H9 (cell line): ENCODE results near the gene BCAS1. TPM values are rescaled to one million over a fixed set of nuclear protein-coding genes. Genes with fewer than 3 reads are reported as not detected.

Experiments
- DNase-seq: peaks from one replicate; pipeline ENCODE4 v3.0.0-alpha.2; 2017
- H2AFZ ChIP-seq: one replicate; pipeline ENCODE4 v1.6.1; 2013; ENCODE audit warnings: mild to moderate bottlenecking, low read length, control low read depth, moderate library complexity
- H2AK5ac ChIP-seq: 2 replicates; pipeline ENCODE4 v1.6.1; 2013; ENCODE audit warnings: low read length, control low read depth, mixed read lengths; ENCODE audit not compliant: insufficient read length
- H2BK120ac ChIP-seq: one replicate; pipeline ENCODE4 v1.6.1; 2013; ENCODE audit warnings: low read depth, mild to moderate bottlenecking, low read length, control low read depth, inconsistent platforms; ENCODE audit not compliant: poor library complexity, severe bottlenecking
- H2BK12ac ChIP-seq: 2 replicates; pipeline ENCODE4 v1.6.1; 2013; ENCODE audit warnings: low read length, control low read depth, mixed read lengths, low read depth; ENCODE audit not compliant: insufficient read length
- H2BK15ac ChIP-seq: 2 replicates; pipeline ENCODE4 v1.6.1; 2013; ENCODE audit warnings: low read depth, low read length, control low read depth
- H2BK20ac ChIP-seq: one replicate; pipeline ENCODE4 v1.6.1; 2013; ENCODE audit warnings: low read depth, mild to moderate bottlenecking, low read length, control low read depth, inconsistent platforms; ENCODE audit not compliant: poor library complexity, severe bottlenecking
- H2BK5ac ChIP-seq: 2 replicates; pipeline ENCODE4 v1.6.1; 2013; ENCODE audit warnings: low read length, control low read depth, mixed read lengths; ENCODE audit not compliant: insufficient read length
- H3K14ac ChIP-seq: 2 replicates; pipeline ENCODE4 v1.6.1; 2013; ENCODE audit warnings: low read length, control low read depth; ENCODE audit not compliant: insufficient read depth
- H3K18ac ChIP-seq: 2 replicates; pipeline ENCODE4 v1.6.1; 2013; ENCODE audit warnings: low read depth, mild to moderate bottlenecking, mixed read lengths, low read length, control low read depth; ENCODE audit not compliant: insufficient read length
- H3K23ac ChIP-seq: 2 replicates; pipeline ENCODE4 v1.6.1; 2013; ENCODE audit warnings: low read length, control low read depth, mixed read lengths, low read depth; ENCODE audit not compliant: insufficient read length
- H3K23me2 ChIP-seq: 2 replicates; pipeline ENCODE4 v1.6.1; 2013; ENCODE audit warnings: low read depth, mild to moderate bottlenecking, mixed read lengths, low read length, control low read depth; ENCODE audit not compliant: insufficient read length, poor library complexity, severe bottlenecking
- H3K27ac ChIP-seq: 2 replicates; pipeline ENCODE4 v1.5.1; 2013; ENCODE audit warnings: low read length, control low read depth, mixed read lengths, low read depth; ENCODE audit not compliant: insufficient read length
- H3K27me3 ChIP-seq: 2 replicates; pipeline ENCODE4 v1.6.1; 2013; ENCODE audit warnings: low read length, control low read depth, inconsistent platforms; ENCODE audit not compliant: insufficient read depth
- H3K4ac ChIP-seq: 2 replicates; pipeline ENCODE4 v1.6.1; 2013; ENCODE audit warnings: low read depth, mild to moderate bottlenecking, control low read depth, inconsistent platforms, low read length, moderate library complexity
- H3K4me1 ChIP-seq: 2 replicates; pipeline ENCODE4 v1.6.1; 2013; ENCODE audit warnings: low read length, control low read depth, inconsistent platforms; ENCODE audit not compliant: insufficient read depth
- H3K4me2 ChIP-seq: 2 replicates; pipeline ENCODE4 v1.6.1; 2013; ENCODE audit warnings: low read length, control low read depth, mixed read lengths; ENCODE audit not compliant: insufficient read length, insufficient read depth
- H3K56ac ChIP-seq: 2 replicates; pipeline ENCODE4 v1.6.1; 2013; ENCODE audit warnings: low read depth, mild to moderate bottlenecking, mixed read lengths, low read length, control low read depth; ENCODE audit not compliant: insufficient read length
- H3K79me1 ChIP-seq: 2 replicates; pipeline ENCODE4 v1.6.1; 2013; ENCODE audit warnings: low read depth, mild to moderate bottlenecking, moderate library complexity, low read length, control low read depth, inconsistent platforms; ENCODE audit not compliant: insufficient read depth, poor library complexity, severe bottlenecking
- H3K79me2 ChIP-seq: 2 replicates; pipeline ENCODE4 v1.6.1; 2013; ENCODE audit warnings: low read length, control low read depth, inconsistent platforms; ENCODE audit not compliant: insufficient read depth
- H3K9ac ChIP-seq: 2 replicates; pipeline ENCODE4 v1.6.1; 2013; ENCODE audit warnings: low read length, control low read depth, mixed read lengths; ENCODE audit not compliant: insufficient read length; ENCODE audit errors: extremely low read depth
- H3K9me3 ChIP-seq: one replicate; pipeline ENCODE4 v1.6.1; 2013; ENCODE audit warnings: low read depth, low read length, inconsistent platforms; ENCODE audit not compliant: control insufficient read depth
- H3T11ph ChIP-seq: one replicate; pipeline ENCODE4 v1.6.1; 2013; ENCODE audit warnings: mild to moderate bottlenecking, low read length, control low read depth, inconsistent platforms
- H4K20me1 ChIP-seq: one replicate; pipeline ENCODE4 v1.6.1; 2013; ENCODE audit not compliant: control insufficient read depth, insufficient read length, insufficient read depth
- H4K5ac ChIP-seq: 2 replicates; pipeline ENCODE4 v1.6.1; 2013; ENCODE audit warnings: low read depth, mild to moderate bottlenecking, mixed read lengths, low read length, control low read depth; ENCODE audit not compliant: insufficient read length
- H4K8ac ChIP-seq: replicated peaks from 2 replicates; pipeline ENCODE4 v1.6.1; 2013; ENCODE audit warnings: low read length, control low read depth, mixed read lengths, low read depth; ENCODE audit not compliant: insufficient read length
- H4K91ac ChIP-seq: 2 replicates; pipeline ENCODE4 v1.6.1; 2013; ENCODE audit warnings: low read depth, mild to moderate bottlenecking, moderate library complexity, mixed read lengths, low read length, control low read depth; ENCODE audit not compliant: insufficient read length
- H3K27ac Mint-ChIP-seq, 3 experiments: 2 replicates in 2 of 3; 3 replicates in 1 of 3; pipeline ENCODE4 v1.8.0; 2020 to 2021; ENCODE audit warnings: mixed read lengths in 3 of 3, mild to moderate bottlenecking in 1 of 3, moderate library complexity in 1 of 3
- H3K27me3 Mint-ChIP-seq: 2 replicates; pipeline ENCODE4 v1.8.0; 2021; ENCODE audit warnings: low read depth, mild to moderate bottlenecking, moderate library complexity, mixed read lengths
- H3K36me3 Mint-ChIP-seq, 3 experiments: 2 replicates in 2 of 3; 3 replicates in 1 of 3; pipeline ENCODE4 v1.8.0; 2020 to 2021; ENCODE audit warnings: low read depth in 3 of 3, mixed read lengths in 3 of 3; ENCODE audit not compliant: insufficient read depth in 1 of 3
- H3K4me1 Mint-ChIP-seq, 2 experiments: 2 replicates each; pipeline ENCODE4 v1.8.0; 2020; ENCODE audit warnings: mixed read lengths in 2 of 2
- H3K4me3 Mint-ChIP-seq, 2 experiments: 2 replicates in 1 of 2; 3 replicates in 1 of 2; pipeline ENCODE4 v1.8.0; 2020 to 2021; ENCODE audit warnings: mild to moderate bottlenecking in 2 of 2, mixed read lengths in 2 of 2, moderate library complexity in 1 of 2
- H3K9me3 Mint-ChIP-seq, 2 experiments: 2 replicates in 1 of 2; 3 replicates in 1 of 2; pipeline ENCODE4 v1.8.0; 2020; ENCODE audit warnings: mild to moderate bottlenecking in 2 of 2, mixed read lengths in 2 of 2, moderate library complexity in 1 of 2
- whole genome bisulfite sequencing: extraction: QIAGEN DNeasy Blood & Tissue Kit; methylation state at CpG from one replicate; pipeline ENCODE4 v1.1.7; 2013; ENCODE audit warnings: missing lambda C conversion rate, low lambda C conversion rate, mixed read lengths; ENCODE audit not compliant: insufficient read length; ENCODE audit errors: extremely low coverage; 5-methylcytosine and 5-hydroxymethylcytosine counted together
- total RNA-seq: library from RNA; stranded (reverse); gene quantifications from 2 replicates; pipeline ENCODE4 v1.2.1, GENCODE V29; 2021
- TF ChIP-seq, protein P1 (sequence below): fragments of 200-600 bp; sonication (generic); conservative IDR thresholded peaks from 3 replicates; pipeline ENCODE4 v1.8.0; 2021; ENCODE audit warnings: antibody characterized with exemption, mild to moderate bottlenecking

Gene BCAS1
- total RNA-seq, 1 experiment from 2014 or later, result 0.15 TPM

DNA sequence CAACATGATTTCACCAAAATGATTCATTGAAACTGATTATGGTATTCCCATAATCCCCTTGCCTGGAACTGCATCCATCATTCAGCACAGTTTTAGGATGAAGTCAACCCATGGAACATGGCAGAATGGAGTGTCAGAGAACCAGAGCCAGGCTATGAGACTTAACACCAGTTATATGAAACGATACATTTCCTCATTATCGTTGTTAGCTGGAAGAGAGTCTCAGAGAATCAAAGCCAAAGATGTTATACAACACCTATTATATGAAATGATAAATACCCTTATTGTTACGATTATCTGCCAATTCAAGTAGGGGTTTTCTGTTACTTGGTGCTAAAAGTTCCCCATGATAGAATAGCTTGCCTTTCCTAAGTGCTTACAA, 131.2 kb downstream of the BCAS1 start:
- no peaks in the 10 kb centered on the region for H3K9me3 Mint-ChIP-seq
- Histone ChIP-seq H2BK12ac (no peak overlapping the region), H2AK5ac (no peak overlapping the region), H3K14ac (no peak overlapping the region), H2BK20ac (no peak overlapping the region), H3K79me2 (no peaks in the 10 kb centered on the region), H3K4ac (no peak overlapping the region), H3T11ph (no peak overlapping the region), H2BK15ac (no peak overlapping the region), H3K23ac (no peak overlapping the region), H3K4me1 (peaks cover 15% of the 10 kb centered on the region; the same call in 1 of the 2 replicates), H3K27ac (no peak overlapping the region), H4K20me1 (no peaks in the 10 kb centered on the region), H3K9ac (no peak overlapping the region), H3K23me2 (no peaks in the 10 kb centered on the region), H3K4me2 (no peak overlapping the region), H3K9me3 (no peaks in the 10 kb centered on the region), H2AFZ (no peak overlapping the region), H4K91ac (no peak overlapping the region), H2BK5ac (no peak overlapping the region), H4K8ac (no peak overlapping the region), H3K79me1 (no peaks in the 10 kb centered on the region), H3K18ac (no peak overlapping the region), H3K56ac (no peak overlapping the region), H4K5ac (no peak overlapping the region), H2BK120ac (no peak overlapping the region), H3K27me3 (no peaks in the 10 kb centered on the region)
- H3K36me3 Mint-ChIP-seq, result no peaks in the 10 kb centered on the region
- H3K4me1 Mint-ChIP-seq, result peaks cover 65 to 69% of the 10 kb centered on the region in 2 experiments
- peak overlapping the region in 2 of 3 experiments; percentile 63; a peak in 3 of 7 replicates for H3K27ac Mint-ChIP-seq
- H3K27me3 Mint-ChIP-seq, result no peaks in the 10 kb centered on the region
- WGBS, result no CpG with 5 or more reads among the region's 3 CpGs
- DNase-seq, result no peak
- TF ChIP-seq, protein P1, sequence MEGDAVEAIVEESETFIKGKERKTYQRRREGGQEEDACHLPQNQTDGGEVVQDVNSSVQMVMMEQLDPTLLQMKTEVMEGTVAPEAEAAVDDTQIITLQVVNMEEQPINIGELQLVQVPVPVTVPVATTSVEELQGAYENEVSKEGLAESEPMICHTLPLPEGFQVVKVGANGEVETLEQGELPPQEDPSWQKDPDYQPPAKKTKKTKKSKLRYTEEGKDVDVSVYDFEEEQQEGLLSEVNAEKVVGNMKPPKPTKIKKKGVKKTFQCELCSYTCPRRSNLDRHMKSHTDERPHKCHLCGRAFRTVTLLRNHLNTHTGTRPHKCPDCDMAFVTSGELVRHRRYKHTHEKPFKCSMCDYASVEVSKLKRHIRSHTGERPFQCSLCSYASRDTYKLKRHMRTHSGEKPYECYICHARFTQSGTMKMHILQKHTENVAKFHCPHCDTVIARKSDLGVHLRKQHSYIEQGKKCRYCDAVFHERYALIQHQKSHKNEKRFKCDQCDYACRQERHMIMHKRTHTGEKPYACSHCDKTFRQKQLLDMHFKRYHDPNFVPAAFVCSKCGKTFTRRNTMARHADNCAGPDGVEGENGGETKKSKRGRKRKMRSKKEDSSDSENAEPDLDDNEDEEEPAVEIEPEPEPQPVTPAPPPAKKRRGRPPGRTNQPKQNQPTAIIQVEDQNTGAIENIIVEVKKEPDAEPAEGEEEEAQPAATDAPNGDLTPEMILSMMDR, result no peak
- no peak overlapping the region for H3K4me3 Mint-ChIP-seq
